NCI-H1694 (cell line): ENCODE data around the gene EVL.
"Not testable (repeated sequence)": the region's sequence is repeated elsewhere in the genome, so short reads cannot be mapped to it uniquely, and the experiment has no call there.

Source experiments
- DNase-seq: peaks from one replicate; lab custom pipeline; 2025; lab: John Stamatoyannopoulos, UW

EVL gene

DNA sequence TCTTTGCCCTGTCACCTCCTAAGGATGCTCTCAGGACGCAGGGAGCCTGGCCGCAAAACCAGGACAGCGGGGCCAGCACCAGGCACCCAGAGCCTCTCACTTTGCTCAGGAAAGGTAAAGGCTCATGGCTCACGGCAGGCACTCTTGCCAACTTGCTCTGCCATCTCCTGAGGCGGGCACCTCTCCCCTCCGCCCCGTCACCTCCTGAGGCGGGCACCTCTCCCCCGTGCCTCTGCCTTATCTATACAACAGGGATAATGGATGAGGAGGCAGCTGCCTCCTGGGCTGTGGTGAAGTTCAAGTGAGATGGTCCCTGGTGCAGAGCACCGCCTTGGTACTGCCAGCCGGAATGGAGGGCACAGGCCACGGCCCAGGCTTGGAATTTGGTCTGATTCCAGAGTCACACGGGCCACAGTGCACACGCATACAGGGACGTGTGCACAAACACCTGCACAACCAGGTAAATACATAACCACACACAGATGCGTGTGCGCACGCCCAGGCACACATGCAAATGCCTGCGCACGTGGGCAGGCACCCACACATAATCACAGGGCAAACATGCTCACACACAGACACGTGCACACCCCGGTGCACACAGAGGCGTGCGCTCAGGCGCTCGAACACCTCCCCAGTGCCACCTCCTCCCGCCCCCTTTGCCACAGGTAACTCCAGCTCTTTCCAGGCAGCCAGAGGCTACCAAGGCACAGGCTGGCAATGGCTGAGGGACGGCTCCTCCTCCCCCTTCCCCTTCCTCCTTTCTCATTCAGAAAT lies 82.7 kb downstream of the EVL start:
- no peak for DNase-seq

DNA sequence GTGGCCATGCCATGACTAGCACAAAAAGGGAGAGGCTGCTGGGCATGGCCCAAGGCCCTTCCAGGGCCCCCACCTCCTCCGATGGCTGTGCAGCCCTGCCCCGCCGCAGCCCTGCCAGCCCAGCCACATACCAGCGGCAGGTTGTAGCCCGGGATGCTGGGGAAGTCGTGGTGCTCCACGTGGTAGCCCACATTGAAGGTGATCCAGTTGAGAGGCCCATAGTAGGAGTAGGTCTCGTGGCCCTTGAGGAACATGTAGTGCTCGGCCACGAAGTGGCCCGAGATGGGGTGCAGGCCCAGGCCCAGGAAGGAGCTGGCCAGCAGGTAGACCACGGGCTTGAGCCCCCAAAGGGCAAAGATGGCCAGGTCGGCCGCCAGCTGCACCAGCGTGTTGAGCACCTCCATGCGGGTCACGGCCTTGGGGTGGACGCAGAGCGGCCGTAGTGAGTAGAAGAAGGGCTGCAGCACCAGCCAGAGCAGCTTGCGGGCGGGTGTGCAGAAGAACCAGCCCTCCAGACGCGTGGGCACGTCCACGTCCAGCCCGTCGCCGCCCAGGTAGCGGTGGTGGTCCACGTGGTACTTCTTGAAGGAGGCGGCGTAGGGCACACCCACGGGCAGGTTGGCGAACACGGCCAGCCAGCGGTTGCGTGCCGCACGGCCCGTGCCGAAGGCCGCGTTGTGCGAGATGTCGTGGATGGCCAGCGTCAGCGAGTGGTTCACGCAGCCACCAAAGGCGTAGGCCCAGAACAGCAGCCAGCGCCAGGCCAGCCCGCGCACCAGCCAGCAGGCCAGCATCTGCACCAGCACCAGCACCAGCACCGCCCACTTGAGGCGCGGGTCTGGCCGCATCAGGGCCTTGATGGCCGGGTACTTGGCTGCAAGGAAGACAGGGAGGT lies 83.9 kb downstream of the EVL start:
- no peak for DNase-seq

DNA sequence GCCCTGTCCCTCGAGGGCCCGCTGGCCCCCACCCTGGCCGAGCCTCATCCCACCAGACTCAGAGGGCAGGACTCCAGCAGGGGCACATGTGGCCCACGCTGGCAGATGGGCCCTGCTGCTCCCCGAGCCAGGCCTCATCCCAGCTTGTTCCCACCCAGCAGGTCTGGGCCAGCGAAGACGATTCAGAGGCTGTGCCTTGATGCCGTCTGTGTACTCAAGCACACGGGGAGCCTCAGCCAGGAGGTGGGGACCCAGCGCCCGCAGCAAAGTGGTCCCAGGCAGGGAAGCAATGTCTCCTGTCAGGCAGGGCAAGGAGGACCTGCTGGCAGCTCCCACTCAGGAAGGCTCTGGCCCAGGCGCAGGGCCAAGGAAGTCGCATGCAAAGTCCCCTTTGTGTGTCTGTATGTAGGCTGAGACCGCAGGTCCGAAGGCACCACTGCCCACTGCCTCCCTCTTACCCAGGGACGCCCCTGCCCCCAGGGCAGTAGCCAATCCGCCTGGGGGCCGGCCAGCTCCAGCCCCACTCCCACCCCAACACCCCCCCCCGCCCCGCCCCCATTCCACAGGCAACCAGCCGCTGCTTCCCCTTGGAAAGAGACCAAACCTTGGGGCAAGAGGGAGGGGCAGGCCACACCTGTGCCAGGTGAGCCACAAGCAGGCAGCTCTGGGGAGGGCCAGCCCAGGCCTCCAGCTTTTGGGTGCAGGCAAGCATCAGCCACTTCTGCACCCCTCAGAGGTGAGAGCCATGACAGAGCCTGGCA lies 84.8 kb downstream of the EVL start:
- peak; percentile 49 for DNase-seq

DNA sequence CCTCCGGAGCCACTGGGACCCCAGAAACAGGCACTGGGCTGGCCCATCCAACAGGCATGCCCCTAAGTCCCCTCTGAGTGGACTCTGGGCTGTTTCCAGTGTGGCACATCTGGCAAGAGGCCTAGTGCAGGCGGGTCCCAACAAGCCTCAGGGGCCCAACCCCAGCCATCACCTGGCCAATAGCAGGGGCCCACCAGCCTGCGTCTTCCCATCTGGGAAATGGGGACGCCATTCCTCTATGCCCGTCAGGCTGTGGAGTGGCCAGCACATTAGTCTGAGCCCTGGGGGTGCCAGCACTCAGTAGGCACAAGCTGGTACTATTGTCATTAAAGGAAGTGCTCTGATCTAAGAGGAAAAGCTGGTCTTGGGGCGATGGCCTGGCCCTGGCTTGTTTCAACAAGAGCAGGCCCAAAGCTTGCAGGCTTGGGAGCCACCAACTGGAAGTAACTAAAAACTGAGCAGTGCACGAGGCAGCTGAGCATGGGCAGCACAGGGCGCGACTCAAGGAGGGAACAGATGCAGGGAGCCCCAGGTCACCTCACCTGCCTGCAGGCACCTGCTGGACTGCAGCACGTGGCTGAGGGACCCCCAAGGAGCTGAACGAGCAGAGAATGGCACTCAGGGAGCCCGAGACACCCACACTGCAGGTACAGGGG lies 85.8 kb downstream of the EVL start:
- no peak for DNase-seq

DNA sequence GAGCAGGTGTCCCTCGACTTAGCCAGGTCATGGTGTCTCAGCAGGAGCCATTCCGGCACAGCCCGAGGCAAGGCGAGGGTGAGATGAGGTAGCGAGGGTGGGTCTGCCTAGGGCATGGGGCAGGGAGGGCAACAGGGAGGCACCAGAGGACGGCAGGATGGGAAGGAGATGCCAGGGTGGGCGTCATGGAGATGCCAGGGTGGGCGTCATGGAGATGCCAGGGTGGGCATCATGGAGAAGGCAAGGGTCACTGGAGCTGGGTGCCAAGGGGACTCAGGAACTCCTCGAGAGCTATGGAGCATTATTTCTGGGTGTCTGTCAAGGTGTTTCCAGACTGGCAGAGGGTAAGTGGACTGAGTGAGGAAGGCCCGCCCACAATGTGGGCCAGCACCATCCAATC lies 86.9 kb downstream of the EVL start:
- DNase-seq = no peak

DNA sequence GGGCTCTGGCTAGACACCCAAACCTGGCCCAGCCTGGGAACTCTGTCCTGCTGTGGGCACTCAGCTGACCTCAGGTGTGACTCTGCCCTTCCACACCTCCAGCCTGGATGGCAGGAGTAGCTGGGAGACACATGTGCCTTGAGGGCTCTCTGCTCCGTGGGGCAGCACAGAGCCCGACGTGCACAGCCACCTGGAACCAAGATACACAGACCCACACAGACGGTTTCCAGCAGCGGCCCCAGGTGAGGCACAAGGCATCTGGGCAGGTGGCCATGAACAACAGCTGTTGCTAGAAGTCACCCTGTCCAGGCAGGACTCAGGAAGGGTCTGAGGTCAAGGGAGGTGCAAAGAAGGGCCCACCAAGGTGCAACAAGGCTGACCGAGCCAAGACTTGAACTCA lies 88.3 kb downstream of the EVL start:
- DNase-seq = no peak

DNA sequence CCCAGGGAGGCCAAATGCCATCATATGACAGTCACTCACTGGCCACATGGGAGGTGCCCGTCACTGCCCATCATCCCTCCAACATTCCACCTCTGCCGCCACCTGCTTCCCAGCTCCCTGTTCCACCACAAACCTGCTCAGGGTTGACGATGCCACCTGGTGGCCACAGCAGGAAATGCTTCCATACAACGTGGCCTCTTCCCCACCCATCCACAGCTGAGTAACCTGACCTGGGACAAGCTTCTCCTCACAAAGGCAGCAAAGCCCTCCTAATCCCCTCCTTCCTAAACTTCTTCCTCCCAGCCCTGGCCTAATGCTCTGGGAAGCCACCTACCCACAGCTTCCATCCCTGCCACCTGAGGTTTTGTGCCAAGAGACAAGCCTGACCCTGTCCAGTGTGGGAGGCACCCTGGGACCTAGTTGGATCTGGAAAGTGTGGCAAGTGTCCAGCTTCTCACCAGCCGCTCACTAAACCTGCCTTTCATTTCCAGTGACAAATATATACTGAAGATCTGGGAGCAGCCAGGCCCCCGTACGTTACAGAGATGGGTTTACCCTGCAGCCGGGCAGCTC lies 89.9 kb downstream of the EVL start:
- peak; percentile 64 for DNase-seq

DNA sequence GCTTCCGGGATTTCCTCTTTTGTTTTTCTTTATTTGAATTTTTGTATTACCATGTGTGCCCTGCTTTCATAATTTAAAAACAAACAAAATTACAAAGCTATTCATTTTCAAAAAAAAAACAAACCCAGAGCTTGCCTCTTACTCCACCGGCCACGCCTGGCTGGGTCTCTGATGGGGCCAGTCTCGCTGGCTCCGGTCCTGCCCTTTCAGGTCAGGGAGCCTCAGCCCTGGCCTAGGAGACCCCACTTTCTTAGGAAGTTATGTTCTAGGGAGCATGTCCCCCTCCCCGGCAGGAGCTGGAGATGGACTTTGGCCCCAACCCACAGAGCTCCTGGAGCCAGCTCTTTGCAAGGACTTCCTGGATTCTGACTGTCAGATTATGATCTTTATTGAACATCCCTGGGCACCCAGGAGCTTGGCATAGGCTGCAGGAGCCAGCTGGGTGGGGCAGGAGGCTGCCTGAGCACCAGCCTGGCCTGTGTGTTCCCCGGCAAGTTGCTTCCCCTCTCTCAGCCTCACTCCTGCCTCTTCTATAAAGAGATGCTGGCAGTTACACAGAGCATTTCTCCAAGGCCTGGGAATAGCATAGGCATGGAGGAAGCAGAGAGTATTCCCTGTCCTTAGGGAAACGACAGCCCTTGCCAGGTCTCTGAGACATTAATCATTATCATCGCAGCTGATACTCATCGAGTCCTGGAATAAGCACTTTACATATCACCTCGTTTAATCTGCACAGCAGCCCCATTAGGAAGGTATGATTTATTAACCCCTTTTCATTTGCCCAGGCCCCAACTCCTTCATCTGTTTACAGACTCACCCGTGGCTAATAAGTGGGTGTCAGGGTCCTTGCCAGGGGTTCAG lies 90.8 kb downstream of the EVL start:
- DNase-seq = no peak

DNA sequence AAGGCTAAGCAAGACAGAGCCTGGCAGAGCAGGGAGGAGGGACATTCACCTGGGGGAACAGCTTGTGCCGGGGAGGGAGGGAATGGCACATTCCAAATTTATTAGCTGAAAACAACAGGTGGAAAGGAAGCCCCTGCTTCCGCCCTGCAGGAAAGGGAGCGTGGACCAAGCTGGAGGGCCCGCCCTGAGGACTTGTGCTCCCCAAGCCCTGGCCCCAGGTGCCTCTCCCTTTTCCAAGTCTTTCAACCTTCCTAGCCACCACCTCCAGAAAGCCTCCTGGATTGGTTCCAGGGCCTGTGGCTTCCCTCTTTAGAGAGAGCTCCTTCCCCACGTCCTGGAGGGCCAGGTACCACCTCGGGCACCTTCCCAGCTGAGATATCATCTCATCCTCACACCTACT lies 91.6 kb downstream of the EVL start:
- no peak for DNase-seq

DNA sequence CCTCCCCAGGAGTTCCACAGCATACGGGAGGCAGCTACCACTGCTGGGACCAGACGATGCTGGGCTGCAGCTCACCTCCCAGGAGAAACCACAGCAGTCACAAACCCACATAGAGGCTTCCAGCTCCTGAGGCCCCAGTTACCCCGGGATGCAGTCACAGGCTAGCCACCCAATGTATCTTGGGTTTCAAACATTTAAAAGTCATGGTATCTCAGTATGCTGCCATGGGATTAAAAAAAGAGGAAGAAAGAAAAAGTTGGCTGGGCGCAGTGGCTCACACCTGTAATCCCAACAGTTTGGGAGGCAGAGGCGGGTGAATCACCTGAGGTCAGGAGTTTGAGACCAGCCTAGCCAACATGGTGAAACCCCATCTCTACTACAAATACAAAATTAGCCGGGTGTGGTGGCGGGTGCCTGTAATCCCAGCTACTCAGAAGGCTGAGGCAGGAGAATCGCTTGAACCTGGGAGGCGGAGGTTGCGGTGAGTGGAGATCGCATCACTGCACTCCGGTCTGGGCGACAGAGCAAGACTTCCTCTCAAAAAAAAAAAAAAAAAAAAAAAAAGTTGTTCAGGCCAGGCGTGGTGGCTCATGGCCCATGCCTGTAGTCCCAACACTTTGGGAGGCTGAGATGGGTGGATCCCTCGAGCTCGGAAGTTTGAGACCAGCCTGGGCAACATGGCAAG lies 92.5 kb downstream of the EVL start:
- not testable (repeated sequence) for DNase-seq

DNA sequence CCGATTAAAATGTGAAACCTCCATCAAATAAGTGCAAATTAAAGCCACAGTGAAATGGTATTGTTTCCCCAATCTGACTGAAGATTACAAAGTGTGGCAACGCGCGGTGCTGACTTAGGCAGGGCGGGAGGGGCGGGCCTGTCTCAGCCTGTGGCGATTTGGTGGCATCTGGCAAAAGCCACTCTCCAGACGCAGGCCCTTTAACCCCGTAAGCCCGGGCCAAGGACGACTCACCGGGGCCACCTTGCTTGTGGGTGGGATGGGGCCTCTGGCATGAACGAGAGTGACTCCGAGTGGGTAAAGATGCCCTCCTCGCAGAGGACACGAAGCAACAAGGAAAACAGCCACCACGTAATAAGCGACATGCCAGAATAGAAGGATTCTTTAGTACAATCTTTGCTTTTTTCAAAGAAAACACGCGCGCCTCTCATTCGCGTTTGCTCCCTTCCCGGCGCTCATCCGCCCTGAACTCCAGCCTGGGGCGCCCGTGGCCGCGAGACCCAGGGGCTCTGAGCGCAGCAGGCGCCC lies 93.4 kb downstream of the EVL start:
- DNase-seq = no peak

DNA sequence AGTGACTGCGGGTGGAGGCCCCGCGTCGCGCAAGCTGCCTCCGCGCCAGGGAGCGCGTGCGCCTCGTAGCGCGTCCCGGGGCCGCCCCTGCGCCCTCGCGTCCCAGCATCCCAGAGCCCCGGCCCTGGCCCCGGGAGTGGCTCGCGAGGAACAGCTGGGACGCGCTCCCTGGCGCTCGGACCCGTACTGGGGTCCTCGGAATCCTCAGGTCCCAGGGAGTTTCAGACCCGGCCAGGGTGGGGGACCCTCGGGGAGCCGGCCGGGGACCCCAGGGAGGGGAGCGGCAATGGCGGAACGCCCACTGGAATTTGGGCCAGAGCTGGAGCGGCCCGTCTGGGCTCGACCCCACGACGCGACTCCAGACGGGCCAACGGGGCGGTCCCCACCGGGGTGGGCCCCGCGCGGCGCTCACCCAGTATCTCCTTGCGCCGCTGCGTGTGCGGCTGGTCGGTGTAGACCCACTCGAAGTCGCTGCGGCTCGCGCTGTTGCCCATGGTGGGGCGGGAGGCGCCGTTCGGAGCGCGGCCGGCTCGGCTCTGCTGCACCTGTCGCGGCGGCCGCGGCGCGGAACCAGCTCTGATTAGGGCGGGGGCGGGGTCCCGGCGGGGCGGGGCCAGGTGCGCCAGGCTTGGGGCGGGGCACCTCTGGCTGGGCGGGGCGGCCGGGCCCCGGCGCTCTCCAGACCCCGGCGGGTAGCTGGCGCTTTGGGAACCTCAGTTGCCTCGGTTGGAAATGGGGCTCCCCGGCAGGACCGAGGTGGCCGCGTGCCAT lies 94.1 kb downstream of the EVL start, which contains the start of gene DEGS2:
Gene DEGS2 (minus strand): TSS at position 552 of the 771 bp plus-strand sequence. CDS start 58 bp downstream, at position 494.
- DNase-seq = no peak

DNA sequence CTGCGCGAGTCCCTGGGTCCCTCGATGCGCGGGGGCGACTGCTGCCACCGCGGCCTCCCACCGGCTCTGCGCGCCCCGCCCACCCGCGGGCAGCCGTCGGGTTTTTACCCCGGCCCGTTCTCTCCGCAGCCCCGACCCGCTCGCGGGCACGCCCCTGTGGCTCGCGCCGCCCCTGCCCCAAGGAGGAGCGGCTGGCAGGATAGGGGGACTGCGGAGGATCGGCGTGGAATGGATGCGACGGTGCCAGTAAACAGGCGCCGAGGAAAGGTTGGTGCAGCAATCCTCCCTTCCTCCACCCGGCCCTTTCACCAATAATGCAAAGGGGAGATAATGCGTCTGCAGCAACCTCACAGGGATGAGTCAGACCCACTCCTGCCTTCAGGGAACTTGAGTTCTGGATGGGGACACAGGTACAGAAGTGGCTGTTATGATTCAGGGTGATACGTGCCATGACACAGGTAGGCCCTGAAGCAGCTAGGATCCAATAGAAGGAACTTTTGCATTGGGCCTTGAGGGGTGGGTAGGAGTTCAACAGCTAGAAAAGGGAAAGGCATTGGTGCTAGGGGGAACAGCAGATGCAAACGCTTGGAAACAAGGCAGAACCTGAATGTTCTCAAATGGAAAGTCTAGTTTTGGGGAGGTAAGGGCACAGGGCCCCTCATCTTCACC lies 94.8 kb downstream of the EVL start:
- no peak for DNase-seq

DNA sequence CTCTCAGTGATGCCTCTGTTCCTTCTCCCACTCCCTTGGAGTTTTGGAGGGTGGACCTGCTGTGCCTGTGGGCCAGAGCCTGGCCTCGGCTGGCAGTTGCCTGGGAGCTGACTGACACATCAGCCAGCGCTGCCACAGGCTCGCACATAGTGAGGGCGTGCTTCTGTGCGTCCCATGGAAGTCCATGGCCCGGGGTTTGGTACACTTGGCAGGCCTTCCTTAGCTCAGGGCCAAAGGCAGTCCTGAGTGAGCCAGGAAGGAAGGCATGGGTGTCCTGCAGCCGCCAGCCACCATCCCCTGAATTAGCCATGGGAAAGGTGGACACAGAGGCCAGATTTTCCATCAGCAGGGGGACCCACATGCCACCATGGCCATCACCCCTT lies 95.3 kb downstream of the EVL start:
- no peak for DNase-seq

DNA sequence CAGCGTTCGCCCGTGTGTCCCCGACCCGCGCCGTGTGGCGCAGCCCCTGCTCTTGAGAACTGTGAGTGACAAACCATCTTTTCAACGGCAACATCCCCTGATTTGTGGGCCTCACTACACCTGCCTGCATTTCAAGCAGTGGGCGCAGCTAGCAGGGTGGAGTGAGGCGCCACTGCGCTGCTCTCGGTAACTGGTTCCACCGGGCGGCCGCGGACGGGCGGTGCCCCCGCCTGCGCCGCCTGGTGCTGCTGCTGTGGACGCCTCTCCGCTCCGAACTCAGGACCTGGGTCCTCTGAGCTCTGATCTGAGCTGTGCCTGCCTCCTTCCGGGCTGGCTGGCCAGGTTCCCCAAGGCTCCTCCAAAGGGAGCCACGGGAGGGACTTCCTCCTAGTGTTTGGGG lies 100.2 kb downstream of the EVL start:
- DNase-seq = no peak

DNA sequence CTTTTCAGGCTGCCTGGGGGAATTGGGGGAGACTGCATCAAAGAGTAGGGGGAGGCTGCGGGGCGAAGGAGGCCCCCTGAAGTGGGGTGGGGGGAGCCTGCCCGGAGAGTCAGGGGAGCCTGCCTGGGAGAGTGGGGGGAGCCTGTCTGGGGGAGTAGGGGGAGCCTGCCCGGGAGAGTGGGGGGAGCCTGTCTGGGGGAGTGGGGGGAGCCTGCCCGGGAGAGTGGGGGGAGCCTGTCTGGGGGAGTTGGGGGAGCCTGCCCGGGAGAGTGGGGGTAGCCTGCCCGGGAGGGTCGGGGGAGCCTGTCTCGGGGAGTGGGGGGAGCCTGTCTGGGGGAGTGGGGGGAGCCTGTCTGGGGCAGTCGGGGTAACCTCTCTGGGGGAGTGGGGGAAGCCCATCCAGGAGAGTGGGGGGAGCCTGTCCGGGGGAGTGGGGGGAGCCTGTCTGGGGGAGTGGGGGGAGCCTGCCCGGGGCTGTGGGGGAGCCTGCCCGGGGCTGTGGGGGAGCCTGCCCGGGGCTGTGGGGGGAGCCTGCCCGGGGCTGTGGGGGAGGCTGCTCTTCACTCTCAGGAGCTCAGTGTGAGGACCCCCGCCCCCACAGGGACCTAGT lies 100.7 kb downstream of the EVL start:
- no peak for DNase-seq

DNA sequence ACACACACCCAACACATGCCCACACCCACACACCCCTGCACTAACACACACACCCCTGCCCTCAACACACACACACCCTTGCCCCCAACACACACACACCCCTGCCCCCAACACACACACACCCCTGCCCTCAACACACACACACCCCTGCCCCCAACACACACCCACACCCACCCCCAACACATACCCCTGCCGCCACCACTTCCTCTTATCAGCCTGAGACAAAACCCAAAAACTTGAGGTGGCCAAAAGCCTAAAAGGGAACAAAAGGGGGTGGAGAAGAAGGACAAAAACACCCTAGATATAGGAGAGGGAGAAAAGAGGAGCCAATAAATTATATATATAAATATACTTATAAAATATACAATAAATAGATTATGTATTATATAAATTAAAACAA lies 103.3 kb downstream of the EVL start:
- no peak for DNase-seq

DNA sequence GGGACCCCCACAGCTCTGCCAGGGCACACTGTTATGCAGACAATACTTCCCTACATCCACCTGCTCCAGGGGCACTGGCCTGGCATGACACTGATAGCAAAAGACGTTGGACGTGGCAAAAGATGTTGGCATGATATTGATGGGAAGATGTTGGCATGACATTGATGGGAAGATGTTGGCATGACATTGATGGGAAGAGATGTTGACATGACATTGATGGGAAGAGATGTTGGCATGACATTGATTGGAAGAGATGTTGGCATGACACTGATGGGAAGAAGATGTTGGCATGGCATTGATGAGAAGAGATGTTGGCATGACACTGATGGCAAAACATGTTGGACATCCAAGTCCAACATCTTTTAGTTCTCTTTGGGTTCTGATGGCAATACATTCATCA lies 105.7 kb downstream of the EVL start:
- DNase-seq = no peak
